Activated T-cell treated with anti-CD3 and anti-CD28 coated beads, Interleukin-2, amount 50 U/mL, for 24 hours (primary cell): Measurements from ENCODE around the gene TMIE.

Experiments used
- DNase-seq: peaks from one replicate; pipeline ENCODE4 v3.0.0-alpha.2; 2020
- H3K27ac Mint-ChIP-seq: 2 replicates; pipeline ENCODE4 v1.8.0; 2020; ENCODE audit warnings: mild to moderate bottlenecking, mixed read lengths
- H3K27me3 Mint-ChIP-seq: 2 replicates; pipeline ENCODE4 v1.8.0; 2020; ENCODE audit warnings: mixed read lengths
- H3K36me3 Mint-ChIP-seq: 2 replicates; pipeline ENCODE4 v1.8.0; 2020; ENCODE audit warnings: low read depth, mixed read lengths
- H3K4me1 Mint-ChIP-seq: 2 replicates; pipeline ENCODE4 v1.8.0; 2020; ENCODE audit warnings: low read depth, mixed read lengths
- H3K4me3 Mint-ChIP-seq: 2 replicates; pipeline ENCODE4 v1.8.0; 2020; ENCODE audit warnings: mild to moderate bottlenecking, moderate library complexity, mixed read lengths
- H3K9me3 Mint-ChIP-seq: 2 replicates; pipeline ENCODE4 v1.8.0; 2020; ENCODE audit warnings: mixed read lengths

Gene TMIE

GRCh38 chr3:46701181-46701939 is at the start of gene TMIE:
TMIE (plus strand) TSS chr3:46701392; CDS start chr3:46701488, 96 bp downstream.
- Mint-ChIP-seq H3K36me3 (no peaks in the 10 kb centered on the region), H3K4me1 (peaks cover 12% of the 10 kb centered on the region), H3K4me3 (peak within 1 kb of the TSS; percentile 15), H3K9me3 (no peaks in the 10 kb centered on the region), H3K27me3 (peaks cover 4% of the 10 kb centered on the region), H3K27ac (no peak within 1 kb of the TSS)
- DNase-seq, result no peak

- H3K27ac Mint-ChIP-seq, result no peak overlapping the region
- no peak overlapping the region for H3K4me3 Mint-ChIP-seq
- no peaks in the 10 kb centered on the region for H3K9me3 Mint-ChIP-seq
- no peaks in the 10 kb centered on the region for H3K36me3 Mint-ChIP-seq
- H3K27me3 Mint-ChIP-seq, result peaks cover 12% of the 10 kb centered on the region
- H3K4me1 Mint-ChIP-seq, result no peaks in the 10 kb centered on the region
- DNase-seq, result no peak
These were observed 45.9 kb upstream of the TMIE start for GRCh38 chr3:46655271-46655670.

GRCh38 chr3:46656778-46657556 is 44.2 kb upstream of the TMIE start:
- DNase-seq, result no peak
- Mint-ChIP-seq H3K4me3 (no peak overlapping the region), H3K36me3 (no peaks in the 10 kb centered on the region), H3K27ac (no peak overlapping the region), H3K27me3 (peaks cover 9% of the 10 kb centered on the region), H3K9me3 (no peaks in the 10 kb centered on the region), H3K4me1 (no peaks in the 10 kb centered on the region)

- no peaks in the 10 kb centered on the region for H3K4me1 Mint-ChIP-seq
- H3K27me3 Mint-ChIP-seq, result peaks cover 3% of the 10 kb centered on the region
- no peaks in the 10 kb centered on the region for H3K9me3 Mint-ChIP-seq
- H3K27ac Mint-ChIP-seq, result no peak overlapping the region
- no peak for DNase-seq
- H3K4me3 Mint-ChIP-seq, result no peak overlapping the region
- H3K36me3 Mint-ChIP-seq, result no peaks in the 10 kb centered on the region
These were observed 41.9 kb upstream of the TMIE start for GRCh38 chr3:46659285-46659684.

- Mint-ChIP-seq H3K9me3 (no peaks in the 10 kb centered on the region), H3K4me3 (no peak overlapping the region), H3K27me3 (no peaks in the 10 kb centered on the region), H3K27ac (no peak overlapping the region), H3K4me1 (no peaks in the 10 kb centered on the region), H3K36me3 (no peaks in the 10 kb centered on the region)
- DNase-seq, result peak; percentile 17
These were observed 41.2 kb upstream of the TMIE start for GRCh38 chr3:46660003-46660402.

GRCh38 chr3:46660543-46661523 is 40.4 kb upstream of the TMIE start:
- Mint-ChIP-seq H3K9me3 (no peaks in the 10 kb centered on the region), H3K27ac (no peak overlapping the region), H3K27me3 (no peaks in the 10 kb centered on the region), H3K4me1 (no peaks in the 10 kb centered on the region), H3K4me3 (no peak overlapping the region), H3K36me3 (no peaks in the 10 kb centered on the region)
- peak; percentile 27 for DNase-seq

- DNase-seq, result no peak
- no peaks in the 10 kb centered on the region for H3K27me3 Mint-ChIP-seq
- no peaks in the 10 kb centered on the region for H3K9me3 Mint-ChIP-seq
- H3K36me3 Mint-ChIP-seq, result no peaks in the 10 kb centered on the region
- H3K4me1 Mint-ChIP-seq, result no peaks in the 10 kb centered on the region
- no peak overlapping the region for H3K27ac Mint-ChIP-seq
- no peak overlapping the region for H3K4me3 Mint-ChIP-seq
These were observed 39.1 kb upstream of the TMIE start for GRCh38 chr3:46661776-46662766.

GRCh38 chr3:46662771-46663551 is 38.2 kb upstream of the TMIE start:
- DNase-seq, result no peak
- no peaks in the 10 kb centered on the region for H3K4me1 Mint-ChIP-seq
- H3K27ac Mint-ChIP-seq, result no peak overlapping the region
- H3K27me3 Mint-ChIP-seq, result no peaks in the 10 kb centered on the region
- H3K4me3 Mint-ChIP-seq, result no peak overlapping the region
- H3K36me3 Mint-ChIP-seq, result no peaks in the 10 kb centered on the region
- no peaks in the 10 kb centered on the region for H3K9me3 Mint-ChIP-seq

GRCh38 chr3:46663591-46664135 is 37.5 kb upstream of the TMIE start:
- no peaks in the 10 kb centered on the region for H3K36me3 Mint-ChIP-seq

GRCh38 chr3:46664188-46664970 is 36.8 kb upstream of the TMIE start:
- H3K4me3 Mint-ChIP-seq, result no peak overlapping the region
- H3K4me1 Mint-ChIP-seq, result no peaks in the 10 kb centered on the region
- no peaks in the 10 kb centered on the region for H3K36me3 Mint-ChIP-seq

More at GRCh38 chr3:46663591-46664135, 37.5 kb upstream of the TMIE start:
- Mint-ChIP-seq H3K4me1 (no peaks in the 10 kb centered on the region), H3K9me3 (no peaks in the 10 kb centered on the region), H3K4me3 (no peak overlapping the region), H3K27me3 (no peaks in the 10 kb centered on the region), H3K27ac (no peak overlapping the region)
- peak; percentile 25 for DNase-seq

GRCh38 chr3:46664971-46665762 is 36.0 kb upstream of the TMIE start:
- DNase-seq, result no peak
- Mint-ChIP-seq H3K9me3 (no peaks in the 10 kb centered on the region), H3K27me3 (no peaks in the 10 kb centered on the region), H3K36me3 (no peaks in the 10 kb centered on the region), H3K4me3 (no peak overlapping the region), H3K4me1 (no peaks in the 10 kb centered on the region), H3K27ac (no peak overlapping the region)

More at GRCh38 chr3:46664188-46664970, 36.8 kb upstream of the TMIE start:
- no peaks in the 10 kb centered on the region for H3K9me3 Mint-ChIP-seq
- H3K27ac Mint-ChIP-seq, result no peak overlapping the region
- DNase-seq, result peak; percentile 20
- H3K27me3 Mint-ChIP-seq, result no peaks in the 10 kb centered on the region
